Colonic mucosa (tissue), 4 donors: Measurements from ENCODE around the gene SKAP1. TPM values are rescaled to one million over a fixed set of nuclear protein-coding genes. Genes with fewer than 3 reads are reported as not detected.
"Not testable (repeated sequence)": the region's sequence is repeated elsewhere in the genome, so short reads cannot be mapped to it uniquely, and the experiment has no call there.

Source experiments
- DNase-seq: peaks from one replicate; pipeline ENCODE4 v3.0.0-alpha.2; 2020
- H3K27ac ChIP-seq: fragments of 200-600 bp; one replicate; pipeline ENCODE4 v1.8.0; 2021
- H3K27me3 ChIP-seq: fragments of 200-600 bp; one replicate; pipeline ENCODE4 v1.8.0; 2021
- H3K36me3 ChIP-seq: fragments of 200-600 bp; one replicate; pipeline ENCODE4 v1.8.0; 2021
- H3K4me1 ChIP-seq: fragments of 200-600 bp; one replicate; pipeline ENCODE4 v1.8.0; 2021; ENCODE audit warnings: mild to moderate bottlenecking
- H3K4me3 ChIP-seq: fragments of 200-600 bp; one replicate; pipeline ENCODE4 v1.8.0; 2021
- H3K9ac ChIP-seq, 2 donors: one replicate each; pipeline ENCODE4 v1.7.0; 2013; ENCODE audit warnings: control low read depth in 2 of 2, low read depth in 2 of 2, low read length in 2 of 2
- H3K9me3 ChIP-seq: fragments of 200-600 bp; one replicate; pipeline ENCODE4 v1.8.0; 2021
- CTCF ChIP-seq: fragments of 200-600 bp; IDR thresholded peaks from one replicate; pipeline ENCODE4 v1.8.0; 2022; ENCODE audit warnings: antibody characterized with exemption, mild to moderate bottlenecking
- intact Hi-C: fragments of 100-400 bp; cut with DNase I; formaldehyde crosslinking; loops from one replicate; pipeline ENCODE4 v1.14.1; 2022
- total RNA-seq, 2 donors: library from RNA; stranded (reverse); fragmentation: NEBNext Ultra II Directional in 1 of 2; extraction: Animal tissue kit (Norgen Biotek cat#: 25700) in 1 of 2; gene quantifications; one replicate each; pipeline ENCODE4 v1.2.1, GENCODE V29; 2021
- donor health status: healthy.
- donor health status: DM: no; HTN: no; CAD: no.
- donor health status: DM: no; HTN: no; CAD: no.

The SKAP1 gene
- total RNA-seq, 2 donors from 2014 or later, result 1.2 to 2.1 TPM

- Histone ChIP-seq H3K4me1 (no peaks in the 10 kb centered on the region), H3K36me3 (no peaks in the 10 kb centered on the region), H3K27me3 (no peaks in the 10 kb centered on the region), H3K27ac (no peak overlapping the region), H3K4me3 (no peak overlapping the region), H3K9me3 (no peaks in the 10 kb centered on the region), H3K9ac (no peak overlapping the region)
- no peak for TF ChIP-seq CTCF
- DNase-seq, result no peak
- intact Hi-C loops, result no loop called here
These were observed 66.9 kb downstream of the SKAP1 start for GRCh38 chr17:48363161-48363560.

- H3K9me3 ChIP-seq, intact Hi-C loops, H3K4me3 ChIP-seq, H3K4me1 ChIP-seq, H3K27ac ChIP-seq, DNase-seq, H3K9ac ChIP-seq, H3K27me3 ChIP-seq, H3K36me3 ChIP-seq: not testable (repeated sequence)
These were observed 69.0 kb downstream of the SKAP1 start for GRCh38 chr17:48360861-48361633.

GRCh38 chr17:48357779-48358602, 72.0 kb downstream of the SKAP1 start:
- no peaks in the 10 kb centered on the region for H3K4me1 ChIP-seq
- intact Hi-C loops, result loop anchor here (10.0 kb wide), 1 partner anchor 127 kb away; no protein-coding TSS in a partner anchor
- no peak for TF ChIP-seq CTCF
- H3K27me3 ChIP-seq, result no peaks in the 10 kb centered on the region
- H3K9ac ChIP-seq, result no peak overlapping the region
- H3K27ac ChIP-seq, result no peak overlapping the region
- no peak overlapping the region for H3K4me3 ChIP-seq
- no peaks in the 10 kb centered on the region for H3K36me3 ChIP-seq
- DNase-seq, result no peak
- H3K9me3 ChIP-seq, result no peaks in the 10 kb centered on the region

GRCh38 chr17:48356866-48357265, 73.1 kb downstream of the SKAP1 start:
- H3K9me3 ChIP-seq, result no peaks in the 10 kb centered on the region
- intact Hi-C loops, result loop anchor here (10.0 kb wide), 1 partner anchor 128 kb away; no protein-coding TSS in a partner anchor
- no peak overlapping the region for H3K9ac ChIP-seq

GRCh38 chr17:48352630-48353029, 77.4 kb downstream of the SKAP1 start:
- Histone ChIP-seq H3K27me3 (no peaks in the 10 kb centered on the region), H3K4me1 (no peaks in the 10 kb centered on the region), H3K9me3 (no peaks in the 10 kb centered on the region), H3K36me3 (no peaks in the 10 kb centered on the region), H3K9ac (no peak overlapping the region), H3K4me3 (no peak overlapping the region), H3K27ac (no peak overlapping the region)
- TF ChIP-seq CTCF, result no peak
- intact Hi-C loops, result loop anchor here (10.0 kb wide), 1 partner anchor 132 kb away; no protein-coding TSS in a partner anchor
- no peak for DNase-seq

More at GRCh38 chr17:48356866-48357265, 73.1 kb downstream of the SKAP1 start:
- no peak for TF ChIP-seq CTCF
- Histone ChIP-seq H3K27me3 (no peaks in the 10 kb centered on the region), H3K4me3 (no peak overlapping the region), H3K27ac (no peak overlapping the region), H3K4me1 (no peaks in the 10 kb centered on the region), H3K36me3 (no peaks in the 10 kb centered on the region)
- no peak for DNase-seq
